Breast epithelium (tissue), 3 donors: Measurements from ENCODE around the gene TRIM63.

ENCODE experiments used
- CTCF ChIP-seq, 3 donors: fragments of 450-650 bp; IDR thresholded peaks; one replicate each; pipeline ENCODE4 v1.5.1; 2016 to 2017; ENCODE audit warnings: antibody characterized with exemption in 3 of 3, mild to moderate bottlenecking in 3 of 3, moderate library complexity in 3 of 3
- POLR2A ChIP-seq: fragments of 450-650 bp; IDR thresholded peaks from one replicate; pipeline ENCODE4 v1.6.1; 2016; ENCODE audit warnings: antibody characterized with exemption, mild to moderate bottlenecking, moderate library complexity

- TF ChIP-seq CTCF (IDR thresholded peaks at IDR 0.05) (no peak), POLR2A (no peak)
Measured at GRCh38 chr1:26003756-26004155, 63.7 kb downstream of the TRIM63 start.
